AG04450 (cell line): ENCODE results near the gene UGT1A5. TPM values are rescaled to one million over a fixed set of nuclear protein-coding genes. Genes with fewer than 3 reads are reported as not detected.

ENCODE experiments used
- CTCF ChIA-PET: fragments of 300-600, 350-600 bp; formaldehyde crosslinking; extraction: SDS; loops from one replicate; lab custom pipeline; 2022; ENCODE audit warnings: antibody characterized with exemption, inconsistent platforms; lab: Charles Lee
- POLR2A ChIA-PET: fragments of 350-600 bp; formaldehyde crosslinking; extraction: SDS; loops from one replicate; lab custom pipeline; 2021; ENCODE audit warnings: antibody characterized with exemption, inconsistent platforms; lab: Yijun Ruan, JAX
- DNase-seq: peaks from one replicate; pipeline ENCODE4 v3.0.0-alpha.2; 2011; ENCODE audit warnings: low read depth, low spot score
- H3K27ac ChIP-seq: one replicate; pipeline ENCODE4 v1.5.1; 2012; ENCODE audit warnings: low read depth, low read length, control low read depth
- H3K27me3 ChIP-seq: one replicate; pipeline ENCODE4 v1.6.0; 2012; ENCODE audit warnings: low read length; ENCODE audit not compliant: control insufficient read depth, insufficient read depth
- H3K4me3 ChIP-seq: 2 replicates; pipeline ENCODE4 v1.5.1; 2011; ENCODE audit warnings: mild to moderate bottlenecking, low read depth, low read length, control low read depth
- H3K9me3 ChIP-seq: 2 replicates; pipeline ENCODE4 v1.5.1; 2012; ENCODE audit warnings: low read length; ENCODE audit not compliant: control insufficient read depth, insufficient read depth
- polyA plus RNA-seq: library from polyadenylated mRNA; depleted of rRNA; stranded (reverse); fragments of >200 nt; gene quantifications from 2 replicates; pipeline ENCODE4 v1.2.3, GENCODE V29; 2011
- TF ChIP-seq, protein P1 (sequence below): IDR thresholded peaks from 2 replicates; pipeline ENCODE4 v1.5.1; 2011; ENCODE audit warnings: low read depth, low read length, control low read depth, inconsistent platforms

The UGT1A5 gene
- polyA plus RNA-seq, 1 experiment = not detected

DNA sequence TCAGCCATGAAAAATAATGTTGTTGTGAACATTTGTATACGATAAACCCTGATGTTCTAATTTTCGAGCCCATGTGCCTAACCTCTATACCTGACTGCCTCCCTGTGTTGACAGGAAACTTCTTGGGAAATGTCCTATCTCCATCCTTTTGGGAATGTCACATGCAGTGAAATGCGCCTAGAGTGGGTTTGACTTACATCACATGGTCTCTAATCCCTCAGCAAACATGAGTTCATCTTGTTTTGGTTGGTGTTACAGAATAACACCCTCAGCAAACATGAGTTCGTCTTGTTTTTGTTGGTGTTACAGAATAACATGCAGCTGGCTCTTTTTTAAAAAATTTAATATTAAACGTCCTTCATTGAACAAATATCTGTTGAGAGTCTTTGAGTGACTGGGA lies 24.4 kb upstream of the UGT1A5 start:
- H3K9me3 ChIP-seq = no peaks in the 10 kb centered on the region
- H3K4me3 ChIP-seq = no peak overlapping the region
- peaks cover 3% of the 10 kb centered on the region for H3K27me3 ChIP-seq
- ChIA-PET POLR2A (no interaction called here), CTCF (no interaction called here)
- DNase-seq = no peak
- no peak overlapping the region for H3K27ac ChIP-seq
- TF ChIP-seq, protein P1, sequence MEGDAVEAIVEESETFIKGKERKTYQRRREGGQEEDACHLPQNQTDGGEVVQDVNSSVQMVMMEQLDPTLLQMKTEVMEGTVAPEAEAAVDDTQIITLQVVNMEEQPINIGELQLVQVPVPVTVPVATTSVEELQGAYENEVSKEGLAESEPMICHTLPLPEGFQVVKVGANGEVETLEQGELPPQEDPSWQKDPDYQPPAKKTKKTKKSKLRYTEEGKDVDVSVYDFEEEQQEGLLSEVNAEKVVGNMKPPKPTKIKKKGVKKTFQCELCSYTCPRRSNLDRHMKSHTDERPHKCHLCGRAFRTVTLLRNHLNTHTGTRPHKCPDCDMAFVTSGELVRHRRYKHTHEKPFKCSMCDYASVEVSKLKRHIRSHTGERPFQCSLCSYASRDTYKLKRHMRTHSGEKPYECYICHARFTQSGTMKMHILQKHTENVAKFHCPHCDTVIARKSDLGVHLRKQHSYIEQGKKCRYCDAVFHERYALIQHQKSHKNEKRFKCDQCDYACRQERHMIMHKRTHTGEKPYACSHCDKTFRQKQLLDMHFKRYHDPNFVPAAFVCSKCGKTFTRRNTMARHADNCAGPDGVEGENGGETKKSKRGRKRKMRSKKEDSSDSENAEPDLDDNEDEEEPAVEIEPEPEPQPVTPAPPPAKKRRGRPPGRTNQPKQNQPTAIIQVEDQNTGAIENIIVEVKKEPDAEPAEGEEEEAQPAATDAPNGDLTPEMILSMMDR = no peak

DNA sequence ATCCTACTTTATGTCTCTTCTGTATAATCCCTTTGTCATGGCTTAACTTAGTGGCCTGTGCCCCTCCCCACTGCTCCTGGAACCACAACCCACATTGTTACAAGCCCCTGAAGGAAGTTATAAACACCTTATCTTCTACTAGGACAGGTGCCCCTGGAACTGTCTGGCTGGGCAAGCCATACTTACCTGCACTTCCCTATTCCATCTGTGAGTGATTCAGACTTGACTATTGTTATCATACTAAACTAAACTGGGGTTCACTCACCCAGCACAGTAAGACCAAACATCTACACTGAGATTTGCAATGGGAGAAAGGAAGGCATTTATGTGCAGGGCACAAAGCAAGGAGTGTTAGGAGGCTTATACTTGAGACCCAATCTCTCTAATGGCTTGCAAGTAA lies 23.7 kb upstream of the UGT1A5 start:
- ChIA-PET POLR2A (no interaction called here), CTCF (no interaction called here)
- no peak overlapping the region for H3K27ac ChIP-seq
- peaks cover 4% of the 10 kb centered on the region for H3K27me3 ChIP-seq
- no peak overlapping the region for H3K4me3 ChIP-seq
- DNase-seq = no peak
- H3K9me3 ChIP-seq = no peaks in the 10 kb centered on the region
- TF ChIP-seq, protein P1 = no peak

DNA sequence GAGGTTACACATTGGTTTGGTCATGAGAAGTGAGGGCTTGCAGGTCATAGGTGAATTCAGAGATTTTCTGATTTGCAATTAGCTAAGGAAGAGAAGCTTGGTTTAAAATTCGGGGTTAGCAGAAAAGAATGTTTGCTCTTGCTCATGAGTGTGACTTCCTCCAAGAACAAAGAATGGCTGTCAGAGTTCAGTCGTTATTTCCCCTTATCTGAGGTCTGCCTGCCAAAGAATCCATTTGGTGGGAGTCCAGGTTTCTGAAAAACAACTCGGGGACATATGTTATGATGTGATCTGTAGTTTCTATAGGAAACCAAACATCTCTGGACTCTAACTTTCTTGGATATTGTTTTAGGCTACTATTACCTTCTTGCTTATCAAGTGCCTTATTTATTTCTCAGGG lies 23.2 kb upstream of the UGT1A5 start:
- DNase-seq = no peak
- CTCF ChIA-PET = no interaction called here
- H3K27ac ChIP-seq = no peak overlapping the region
- no peak overlapping the region for H3K4me3 ChIP-seq
- POLR2A ChIA-PET = no interaction called here
- H3K9me3 ChIP-seq = no peaks in the 10 kb centered on the region
- H3K27me3 ChIP-seq = peaks cover 4% of the 10 kb centered on the region
- TF ChIP-seq, protein P1 = no peak

DNA sequence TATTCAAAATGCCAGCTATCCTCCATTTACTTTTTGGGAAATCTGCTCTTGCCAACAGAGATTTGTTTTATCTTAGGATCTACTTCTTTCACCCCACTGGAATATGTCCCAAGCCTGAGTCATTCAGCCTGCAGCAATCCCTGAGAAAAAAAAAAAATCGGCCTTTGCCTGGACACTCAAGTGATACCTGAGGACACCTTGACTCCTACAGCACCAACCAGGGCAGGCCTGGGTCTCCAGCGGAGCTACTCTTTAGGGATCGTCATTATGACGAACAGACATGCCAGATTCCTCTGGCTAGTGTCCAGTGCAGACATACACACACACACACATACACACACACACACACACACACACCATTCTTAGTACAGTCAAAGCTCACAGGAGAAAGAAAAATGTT lies 22.3 kb upstream of the UGT1A5 start:
- CTCF ChIA-PET = interaction anchor here (0.5 to 0.8 kb wide), 2 partner anchors 17 to 22 kb away, joined by 3 to 4 read pairs; partner anchors contain the start of gene UGT1A5
- no peak for DNase-seq
- Histone ChIP-seq H3K27me3 (peaks cover 4% of the 10 kb centered on the region), H3K9me3 (no peaks in the 10 kb centered on the region), H3K27ac (no peak overlapping the region), H3K4me3 (no peak overlapping the region)
- POLR2A ChIA-PET = no interaction called here
- TF ChIP-seq, protein P1 = no peak

DNA sequence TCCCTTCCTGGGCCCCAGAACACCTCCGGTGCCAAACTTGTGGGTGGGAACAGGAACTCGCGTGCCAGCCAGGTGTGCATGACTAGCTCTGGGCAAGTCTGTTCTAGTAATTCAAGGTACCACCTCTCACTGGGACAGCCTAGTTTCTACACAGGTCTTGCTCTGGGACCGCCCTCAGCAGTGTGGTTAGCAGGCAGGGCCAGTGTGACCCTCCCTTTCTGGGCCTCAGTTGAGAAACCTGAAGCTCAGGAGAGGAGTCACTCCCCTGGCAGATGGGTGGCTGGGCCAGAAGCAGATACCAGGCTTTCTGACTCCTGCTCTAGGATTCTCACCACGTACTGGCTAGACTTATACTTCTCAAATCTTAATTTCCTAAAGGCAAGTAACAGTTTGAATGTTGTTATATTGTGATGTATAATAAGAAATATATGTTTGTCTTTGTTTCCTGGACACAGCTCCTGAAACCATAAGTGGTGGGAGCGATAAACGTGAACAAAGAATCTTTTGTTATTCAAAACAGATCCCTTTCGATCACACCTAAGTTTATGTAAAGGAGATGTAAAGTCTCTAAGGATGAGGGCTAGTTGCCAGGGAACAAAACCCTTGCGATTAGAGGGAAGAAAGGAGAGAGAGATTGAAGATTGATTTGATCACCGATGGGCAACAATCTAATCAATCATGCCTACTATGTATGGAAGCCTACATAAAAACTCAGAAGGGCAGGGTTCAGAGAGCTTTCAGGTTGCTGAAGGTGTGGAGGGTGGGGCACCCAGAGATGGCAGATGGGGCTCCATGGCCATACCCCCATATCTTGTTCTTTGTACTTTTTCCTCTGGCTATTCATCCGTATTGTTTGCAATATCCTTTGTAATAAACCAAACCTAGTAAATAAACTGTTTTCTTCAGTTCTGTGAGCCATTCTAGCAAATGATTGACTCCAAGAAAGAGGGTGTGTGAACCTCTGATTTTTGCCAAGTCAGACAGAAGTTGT lies 21.0 kb upstream of the UGT1A5 start:
- Histone ChIP-seq H3K4me3 (no peak overlapping the region), H3K9me3 (no peaks in the 10 kb centered on the region), H3K27ac (no peak overlapping the region), H3K27me3 (peaks cover 3% of the 10 kb centered on the region)
- TF ChIP-seq, protein P1 = no peak
- ChIA-PET POLR2A (no interaction called here), CTCF (no interaction called here)
- DNase-seq = no peak
